Measurements from ENCODE around the gene MGAT4B.

DNA sequence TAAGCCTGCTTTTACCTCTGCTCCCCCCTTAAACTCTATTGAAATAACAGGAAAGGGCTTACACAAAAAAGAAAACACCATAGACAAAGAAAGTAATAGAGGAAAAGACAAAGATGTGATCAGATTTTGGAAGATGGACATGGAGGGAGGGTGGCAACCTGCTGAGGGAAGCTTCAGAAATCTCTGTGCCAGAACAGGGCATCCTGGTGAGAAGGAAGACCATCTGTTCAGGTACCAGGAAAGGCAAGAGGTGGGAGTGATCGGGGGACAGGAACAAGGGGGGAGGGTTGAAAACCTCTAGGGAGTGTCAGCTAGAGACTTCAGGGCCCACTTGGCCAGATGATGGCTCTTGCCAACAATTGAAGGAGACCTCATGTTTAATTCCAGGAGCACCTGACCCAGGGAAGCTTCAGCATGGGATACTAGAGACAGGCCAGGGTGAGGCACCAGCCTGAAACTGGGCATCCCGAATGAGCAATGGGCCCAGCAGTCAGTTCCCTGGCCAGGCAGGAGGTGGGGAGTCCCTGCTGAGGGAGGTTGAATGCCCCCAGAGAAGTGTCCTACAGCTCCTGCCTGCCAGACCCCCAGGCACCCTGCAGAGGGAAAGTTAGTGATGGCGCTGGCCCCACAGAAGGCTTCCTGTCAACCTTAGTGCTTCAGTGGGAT is 22.2 kb upstream of the MGAT4B start:
- TF ChIP-seq, protein P1, sequence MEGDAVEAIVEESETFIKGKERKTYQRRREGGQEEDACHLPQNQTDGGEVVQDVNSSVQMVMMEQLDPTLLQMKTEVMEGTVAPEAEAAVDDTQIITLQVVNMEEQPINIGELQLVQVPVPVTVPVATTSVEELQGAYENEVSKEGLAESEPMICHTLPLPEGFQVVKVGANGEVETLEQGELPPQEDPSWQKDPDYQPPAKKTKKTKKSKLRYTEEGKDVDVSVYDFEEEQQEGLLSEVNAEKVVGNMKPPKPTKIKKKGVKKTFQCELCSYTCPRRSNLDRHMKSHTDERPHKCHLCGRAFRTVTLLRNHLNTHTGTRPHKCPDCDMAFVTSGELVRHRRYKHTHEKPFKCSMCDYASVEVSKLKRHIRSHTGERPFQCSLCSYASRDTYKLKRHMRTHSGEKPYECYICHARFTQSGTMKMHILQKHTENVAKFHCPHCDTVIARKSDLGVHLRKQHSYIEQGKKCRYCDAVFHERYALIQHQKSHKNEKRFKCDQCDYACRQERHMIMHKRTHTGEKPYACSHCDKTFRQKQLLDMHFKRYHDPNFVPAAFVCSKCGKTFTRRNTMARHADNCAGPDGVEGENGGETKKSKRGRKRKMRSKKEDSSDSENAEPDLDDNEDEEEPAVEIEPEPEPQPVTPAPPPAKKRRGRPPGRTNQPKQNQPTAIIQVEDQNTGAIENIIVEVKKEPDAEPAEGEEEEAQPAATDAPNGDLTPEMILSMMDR (IDR thresholded peaks at IDR 0.05 in 2 of 3, conservative IDR thresholded peaks at IDR 0.05 in 1 of 3; ENCODE audit: borderline replicate concordance in 1 of 3, insufficient read depth in 1 of 3, low read depth in 2 of 3, low read length in 2 of 3) = no peak
- TF ChIP-seq POLR2A (IDR thresholded peaks at IDR 0.05; ENCODE audit: borderline replicate concordance, extremely low read depth, insufficient read depth, insufficient read length) (no peak), POLR2AphosphoS5 (IDR thresholded peaks at IDR 0.05; ENCODE audit: low read depth, low read length) (no peak), YY1 (IDR thresholded peaks at IDR 0.05; ENCODE audit: extremely low read depth, insufficient replicate concordance, low read depth, low read length) (no peak), ZNF274 (IDR thresholded peaks at IDR 0.05; ENCODE audit: low read depth, low read length) (no peak), SP1 (IDR thresholded peaks at IDR 0.05; ENCODE audit: low read depth) (no peak)

All from HCT116 (cell line).